ENCODE data around the gene CNGB1.
"Not testable (repeated sequence)": the region's sequence is repeated elsewhere in the genome, so short reads cannot be mapped to it uniquely, and the experiment has no call there.

Gene CNGB1

GRCh38 chr16:57855188-57855587, 115.7 kb downstream of the CNGB1 start:
- Histone ChIP-seq H3K9ac (ENCODE audit: low read length) (no peak overlapping the region), H3K4me3 (ENCODE audit: insufficient read depth, low read length, poor library complexity, severe bottlenecking) (no peak overlapping the region), H3K27ac (ENCODE audit: low read depth, low read length) (no peak overlapping the region), H2AFZ (ENCODE audit: low read depth, low read length, severe bottlenecking) (no peak overlapping the region), H3K79me2 (ENCODE audit: insufficient read depth, low read length) (no peaks in the 10 kb centered on the region), H3K9me3 (ENCODE audit: insufficient read depth, low read length) (no peaks in the 10 kb centered on the region), H3K9me2 (replicated peaks; ENCODE audit: insufficient read depth, low read length) (no peaks in the 10 kb centered on the region), H3K4me2 (ENCODE audit: low read depth, low read length, poor library complexity, severe bottlenecking) (no peak overlapping the region), H4K20me1 (ENCODE audit: low read depth, low read length) (no peaks in the 10 kb centered on the region), H3K36me3 (ENCODE audit: low read length) (no peaks in the 10 kb centered on the region), H3F3A (ENCODE audit: insufficient read depth) (no peaks in the 10 kb centered on the region; the same call in 1 of the 2 replicates), H3K27me3 (ENCODE audit: low read length) (no peaks in the 10 kb centered on the region)
- no peak for TF ChIP-seq EZH2phosphoT487 (conservative IDR thresholded peaks at IDR 0.05; ENCODE audit: low read length)
- TF ChIP-seq CTCF (IDR thresholded peaks at IDR 0.05; ENCODE audit: insufficient read depth, low read length, poor library complexity, severe bottlenecking) = no peak

GRCh38 chr16:57852189-57852588, 118.7 kb downstream of the CNGB1 start:
- H4K20me1 ChIP-seq (ENCODE audit: low read depth, low read length) = no peaks in the 10 kb centered on the region
- H2AFZ ChIP-seq (ENCODE audit: low read depth, low read length, severe bottlenecking) = no peak overlapping the region
- H3K4me3 ChIP-seq (ENCODE audit: insufficient read depth, low read length, poor library complexity, severe bottlenecking) = no peak overlapping the region
- no peaks in the 10 kb centered on the region for H3K27me3 ChIP-seq (ENCODE audit: low read length)
- no peak overlapping the region for H3K9ac ChIP-seq (ENCODE audit: low read length)
- no peaks in the 10 kb centered on the region; the same call in 1 of the 2 replicates for H3F3A ChIP-seq (ENCODE audit: insufficient read depth)
- H3K9me3 ChIP-seq (ENCODE audit: insufficient read depth, low read length) = no peaks in the 10 kb centered on the region
- H3K4me2 ChIP-seq (ENCODE audit: low read depth, low read length, poor library complexity, severe bottlenecking) = no peak overlapping the region
- no peaks in the 10 kb centered on the region for H3K36me3 ChIP-seq (ENCODE audit: low read length)
- H3K9me2 ChIP-seq (replicated peaks; ENCODE audit: insufficient read depth, low read length) = no peaks in the 10 kb centered on the region
- H3K79me2 ChIP-seq (ENCODE audit: insufficient read depth, low read length) = no peaks in the 10 kb centered on the region
- TF ChIP-seq EZH2phosphoT487 (conservative IDR thresholded peaks at IDR 0.05; ENCODE audit: low read length) = no peak
- no peak for TF ChIP-seq CTCF (IDR thresholded peaks at IDR 0.05; ENCODE audit: insufficient read depth, low read length, poor library complexity, severe bottlenecking)
- no peak overlapping the region for H3K27ac ChIP-seq (ENCODE audit: low read depth, low read length)

- Histone ChIP-seq H2AFZ (ENCODE audit: low read depth, low read length, severe bottlenecking) (no peak overlapping the region), H4K20me1 (ENCODE audit: low read depth, low read length) (no peaks in the 10 kb centered on the region), H3K9ac (ENCODE audit: low read length) (no peak overlapping the region), H3K9me3 (ENCODE audit: insufficient read depth, low read length) (no peaks in the 10 kb centered on the region), H3K4me3 (ENCODE audit: insufficient read depth, low read length, poor library complexity, severe bottlenecking) (no peak overlapping the region), H3K27me3 (ENCODE audit: low read length) (no peaks in the 10 kb centered on the region), H3K79me2 (ENCODE audit: insufficient read depth, low read length) (no peaks in the 10 kb centered on the region), H3K9me2 (replicated peaks; ENCODE audit: insufficient read depth, low read length) (no peaks in the 10 kb centered on the region), H3K36me3 (ENCODE audit: low read length) (no peaks in the 10 kb centered on the region), H3K27ac (ENCODE audit: low read depth, low read length) (no peak overlapping the region), H3F3A (ENCODE audit: insufficient read depth) (no peaks in the 10 kb centered on the region; the same call in 1 of the 2 replicates), H3K4me2 (ENCODE audit: low read depth, low read length, poor library complexity, severe bottlenecking) (no peak overlapping the region)
- TF ChIP-seq EZH2phosphoT487 (conservative IDR thresholded peaks at IDR 0.05; ENCODE audit: low read length) (no peak), CTCF (IDR thresholded peaks at IDR 0.05; ENCODE audit: insufficient read depth, low read length, poor library complexity, severe bottlenecking) (no peak)
These were observed 122.7 kb downstream of the CNGB1 start for GRCh38 chr16:57848181-57848580.

- H4K20me1 ChIP-seq (ENCODE audit: low read depth, low read length); H3K4me2 ChIP-seq (ENCODE audit: low read depth, low read length, poor library complexity, severe bottlenecking); H3F3A ChIP-seq (ENCODE audit: insufficient read depth); H3K27me3 ChIP-seq (ENCODE audit: low read length); H3K4me3 ChIP-seq (ENCODE audit: insufficient read depth, low read length, poor library complexity, severe bottlenecking); H3K27ac ChIP-seq (ENCODE audit: low read depth, low read length); H3K9me3 ChIP-seq (ENCODE audit: insufficient read depth, low read length); H3K79me2 ChIP-seq (ENCODE audit: insufficient read depth, low read length); H3K36me3 ChIP-seq (ENCODE audit: low read length); H3K9me2 ChIP-seq (replicated peaks; ENCODE audit: insufficient read depth, low read length); H2AFZ ChIP-seq (ENCODE audit: low read depth, low read length, severe bottlenecking); H3K9ac ChIP-seq (ENCODE audit: low read length): not testable (repeated sequence)
These were observed 124.0 kb downstream of the CNGB1 start for GRCh38 chr16:57846931-57847330.

Data from SU-DHL-6 (cell line).